HG02885 (cell line): ENCODE data around the gene TTLL6.

Experiments used
- ATAC-seq: cut with Tn5 transposase; IDR thresholded peaks from one replicate; pipeline ENCODE4 v1.9.1; 2021; ENCODE audit warnings: mild to moderate bottlenecking; ENCODE audit not compliant: unreplicated experiment, poor library complexity

Gene TTLL6

GRCh38 chr17:48769009-48769675 lies 47.9 kb downstream of the TTLL6 start:
- no peak for ATAC-seq

- no peak for ATAC-seq
Observed at GRCh38 chr17:48767263-48767774, 49.7 kb downstream of the TTLL6 start.

- no peak for ATAC-seq
Observed at GRCh38 chr17:48761114-48761513, 55.9 kb downstream of the TTLL6 start.

GRCh38 chr17:48760411-48760810 lies 56.6 kb downstream of the TTLL6 start:
- ATAC-seq: no peak

- ATAC-seq: no peak
Observed at GRCh38 chr17:48759288-48759687, 57.7 kb downstream of the TTLL6 start.

GRCh38 chr17:48757524-48757961 lies 59.5 kb downstream of the TTLL6 start:
- no peak for ATAC-seq

GRCh38 chr17:48756830-48757251 lies 60.2 kb downstream of the TTLL6 start:
- ATAC-seq: no peak

- no peak for ATAC-seq
Observed at GRCh38 chr17:48755356-48755755, 61.7 kb downstream of the TTLL6 start.

GRCh38 chr17:48754500-48755261 lies 62.3 kb downstream of the TTLL6 start:
- ATAC-seq: no peak

GRCh38 chr17:48753794-48754499 lies 63.1 kb downstream of the TTLL6 start:
- ATAC-seq: no peak

- ATAC-seq: no peak
Observed at GRCh38 chr17:48752399-48753288, 64.4 kb downstream of the TTLL6 start.

GRCh38 chr17:48751733-48752398 lies 65.2 kb downstream of the TTLL6 start:
- ATAC-seq: no peak

GRCh38 chr17:48751172-48751571 lies 65.9 kb downstream of the TTLL6 start:
- no peak for ATAC-seq

GRCh38 chr17:48749621-48750553 lies 67.1 kb downstream of the TTLL6 start:
- no peak for ATAC-seq

GRCh38 chr17:48748718-48749566 lies 68.1 kb downstream of the TTLL6 start:
- ATAC-seq: no peak

- no peak for ATAC-seq
Observed at GRCh38 chr17:48747445-48748363, 69.3 kb downstream of the TTLL6 start.
